H1 (cell line): ENCODE results near the gene MYOM3. TPM values are rescaled to one million over a fixed set of nuclear protein-coding genes. Genes with fewer than 3 reads are reported as not detected.

Experiments
- CTCF ChIA-PET: fragments of 300-600 bp; sonication (Branson Sonifier 250); formaldehyde crosslinking; loops from one replicate; lab custom pipeline; 2021; ENCODE audit not compliant: partially characterized antibody; lab: Charles Lee
- POLR2A ChIA-PET: fragments of 300-600 bp; sonication (Branson Sonifier 250); formaldehyde crosslinking; loops from one replicate; lab custom pipeline; 2021; ENCODE audit warnings: inconsistent platforms; ENCODE audit not compliant: partially characterized antibody; lab: Charles Lee
- DNase-seq, 2 experiments: peaks; one replicate each; pipeline versions ENCODE4 v3.0.0 to v3.0.0-alpha.2; 2010 to 2022; ENCODE audit warnings: low spot score in 2 of 2, low read depth in 1 of 2, mixed read lengths in 1 of 2
- FAIRE-seq: peaks from 2 replicates; lab custom pipeline; 2011; peaks lifted over from hg19 to GRCh38; lab: Jason Lieb, UNC
- H2AFZ ChIP-seq: 2 replicates; pipeline ENCODE4 v1.8.1; 2012; ENCODE audit warnings: low read length, inconsistent platforms
- H2AK5ac ChIP-seq: 2 replicates; pipeline ENCODE4 v1.6.1; 2013; ENCODE audit warnings: low read depth, low read length
- H2BK120ac ChIP-seq: replicated peaks from 2 replicates; pipeline ENCODE3; 2013; ENCODE audit warnings: low read depth, low read length, inconsistent platforms
- H2BK12ac ChIP-seq: 2 replicates; pipeline ENCODE4 v1.6.1; 2013; ENCODE audit warnings: low read depth, low read length
- H2BK15ac ChIP-seq: 2 replicates; pipeline ENCODE4 v1.6.1; 2013; ENCODE audit warnings: low read length
- H2BK20ac ChIP-seq: 2 replicates; pipeline ENCODE4 v1.6.1; 2013; ENCODE audit warnings: low read length
- H2BK5ac ChIP-seq: 2 replicates; pipeline ENCODE4 v1.6.1; 2013; ENCODE audit warnings: low read depth, low read length
- H3K14ac ChIP-seq: 2 replicates; pipeline ENCODE4 v1.6.1; 2013; ENCODE audit warnings: inconsistent platforms; ENCODE audit not compliant: insufficient read length
- H3K18ac ChIP-seq: 2 replicates; pipeline ENCODE4 v1.6.1; 2013; ENCODE audit warnings: low read length; ENCODE audit errors: extremely low read depth
- H3K23ac ChIP-seq: 2 replicates; pipeline ENCODE4 v1.6.1; 2013; ENCODE audit warnings: inconsistent platforms; ENCODE audit not compliant: insufficient read length
- H3K23me2 ChIP-seq: 2 replicates; pipeline ENCODE4 v1.6.1; 2013; ENCODE audit warnings: low read depth, low read length
- H3K27ac ChIP-seq: 2 replicates; pipeline ENCODE4 v1.6.1; 2011; ENCODE audit warnings: low read depth, low read length, inconsistent platforms
- H3K27me3 ChIP-seq, 4 experiments: replicated peaks in 1 of 4; 1 replicate in 1 of 4; 2 replicates in 3 of 4; pipeline versions ENCODE4 v1.6.1 to v1.8.1; 2011 to 2013; ENCODE audit warnings: low read length in 3 of 4, mild to moderate bottlenecking in 3 of 4, inconsistent platforms in 2 of 4, mixed read lengths in 2 of 4, moderate library complexity in 1 of 4; ENCODE audit not compliant: control insufficient read depth in 3 of 4, insufficient read depth in 3 of 4; ENCODE audit errors: extremely low read depth in 1 of 4
- H3K36me3 ChIP-seq, 4 experiments: 2 replicates each; pipeline versions ENCODE4 v1.6.1 to v1.8.1; 2011 to 2013; ENCODE audit warnings: mild to moderate bottlenecking in 4 of 4, low read length in 3 of 4, moderate library complexity in 2 of 4, control low read depth in 1 of 4, inconsistent platforms in 1 of 4; ENCODE audit not compliant: insufficient read depth in 4 of 4, control insufficient read depth in 2 of 4
- H3K4ac ChIP-seq: replicated peaks from 2 replicates; pipeline ENCODE3; 2013; ENCODE audit warnings: low read length, low read depth, mixed read lengths, inconsistent platforms; ENCODE audit not compliant: insufficient read length
- H3K4me1 ChIP-seq, 4 experiments: replicated peaks in 1 of 4; 1 replicate in 1 of 4; 2 replicates in 3 of 4; pipeline versions ENCODE4 v1.6.1 to v1.8.1; 2011 to 2013; ENCODE audit warnings: low read length in 3 of 4, inconsistent platforms in 2 of 4, mixed read lengths in 1 of 4; ENCODE audit not compliant: insufficient read depth in 4 of 4, control insufficient read depth in 3 of 4
- H3K4me2 ChIP-seq, 2 experiments: 2 replicates each; pipeline versions ENCODE4 v1.6.1 to v1.8.1; 2011 to 2013; ENCODE audit warnings: low read depth in 2 of 2, low read length in 2 of 2, control low read depth in 1 of 2, inconsistent platforms in 1 of 2, mild to moderate bottlenecking in 1 of 2; ENCODE audit not compliant: insufficient read depth in 1 of 2
- H3K4me3 ChIP-seq, 4 experiments: fragments of 200-600, 300-600 bp in 1 of 4; sonication (generic), shearing (Covaris generic), sonication (Bioruptor Twin) in 1 of 4; 2 replicates each; pipeline versions ENCODE4 v1.5.1 to v1.8.1; 2011 to 2016; ENCODE audit warnings: low read length in 4 of 4, low read depth in 3 of 4, control low read depth in 2 of 4, inconsistent platforms in 2 of 4, mild to moderate bottlenecking in 2 of 4, mixed read lengths in 1 of 4, moderate library complexity in 1 of 4; ENCODE audit not compliant: insufficient read depth in 2 of 4; ENCODE audit errors: extremely low read depth in 1 of 4
- H3K56ac ChIP-seq: replicated peaks from 2 replicates; pipeline ENCODE3; 2013; ENCODE audit warnings: low read depth, mild to moderate bottlenecking, mixed read lengths, low read length, inconsistent platforms; ENCODE audit not compliant: insufficient read length
- H3K79me1 ChIP-seq: 2 replicates; pipeline ENCODE4 v1.6.1; 2013; ENCODE audit warnings: low read depth, low read length, control low read depth
- H3K79me2 ChIP-seq, 2 experiments: 2 replicates each; pipeline versions ENCODE4 v1.6.1 to v1.8.1; 2012 to 2013; ENCODE audit warnings: low read length in 2 of 2, mild to moderate bottlenecking in 2 of 2, inconsistent platforms in 1 of 2; ENCODE audit not compliant: insufficient read depth in 2 of 2, control insufficient read depth in 1 of 2
- H3K9ac ChIP-seq, 4 experiments: replicated peaks in 1 of 4; 1 replicate in 1 of 4; 2 replicates in 3 of 4; pipeline versions ENCODE4 v1.6.1 to v1.8.1; 2011 to 2013; ENCODE audit warnings: low read depth in 3 of 4, low read length in 3 of 4, control low read depth in 2 of 4, mild to moderate bottlenecking in 2 of 4, moderate library complexity in 2 of 4, inconsistent platforms in 1 of 4; ENCODE audit errors: extremely low read depth in 1 of 4
- H3K9me3 ChIP-seq, 2 experiments: 2 replicates each; pipeline versions ENCODE4 v1.6.1 to v1.8.1; 2012 to 2013; ENCODE audit warnings: mild to moderate bottlenecking in 2 of 2, moderate library complexity in 2 of 2, control low read depth in 1 of 2, inconsistent platforms in 1 of 2, low read depth in 1 of 2, low read length in 1 of 2, mixed read lengths in 1 of 2; ENCODE audit not compliant: insufficient read depth in 2 of 2
- H4K20me1 ChIP-seq, 2 experiments: replicated peaks in 1 of 2; 2 replicates each; pipeline versions ENCODE3 to v1.8.1; 2011 to 2013; ENCODE audit warnings: inconsistent platforms in 2 of 2, low read length in 2 of 2, mild to moderate bottlenecking in 1 of 2; ENCODE audit not compliant: insufficient read depth in 2 of 2, control insufficient read depth in 1 of 2
- H4K5ac ChIP-seq: 2 replicates; pipeline ENCODE4 v1.6.1; 2013; ENCODE audit warnings: low read length, low read depth, mixed read lengths, inconsistent platforms; ENCODE audit not compliant: insufficient read length
- H4K8ac ChIP-seq: 2 replicates; pipeline ENCODE4 v1.8.0; 2013; ENCODE audit warnings: mild to moderate bottlenecking, moderate library complexity, low read length, inconsistent platforms; ENCODE audit not compliant: insufficient read depth; ENCODE audit errors: extremely low read depth
- H4K91ac ChIP-seq: replicated peaks from 2 replicates; pipeline ENCODE3; 2013; ENCODE audit warnings: low read length, mixed read lengths, inconsistent platforms; ENCODE audit not compliant: insufficient read length
- CREB1 ChIP-seq: IDR thresholded peaks from 2 replicates; pipeline ENCODE4 v1.6.1; 2012; ENCODE audit warnings: inconsistent platforms
- CTCF ChIP-seq, 3 experiments: IDR thresholded peaks; 1 replicate in 2 of 3; 2 replicates in 1 of 3; pipeline versions ENCODE4 v1.5.1 to v1.6.1; 2011; ENCODE audit warnings: low read length in 3 of 3, mild to moderate bottlenecking in 3 of 3, inconsistent platforms in 2 of 3, low read depth in 1 of 3, moderate library complexity in 1 of 3; ENCODE audit not compliant: insufficient read depth in 1 of 3; ENCODE audit errors: control extremely low read depth in 1 of 3
- HDAC2 ChIP-seq, 2 experiments: fragments of 300-600 bp in 1 of 2; sonication (generic) in 1 of 2; IDR thresholded peaks; 2 replicates each; pipeline ENCODE4 v1.6.1; 2011 to 2012; ENCODE audit warnings: low read depth in 2 of 2, low read length in 2 of 2, mild to moderate bottlenecking in 2 of 2, moderate library complexity in 2 of 2, borderline replicate concordance in 1 of 2, inconsistent platforms in 1 of 2
- MAFK ChIP-seq: IDR thresholded peaks from 2 replicates; pipeline ENCODE4 v1.6.1; 2012; ENCODE audit warnings: low read depth, mild to moderate bottlenecking, improper control_type of control experiment, low read length
- NRF1 ChIP-seq: IDR thresholded peaks from 2 replicates; pipeline ENCODE4 v1.6.1; 2011; ENCODE audit warnings: mild to moderate bottlenecking, low read depth, low read length, improper control_type of control experiment
- POLR2A ChIP-seq, 2 experiments: IDR thresholded peaks; 1 replicate in 1 of 2; 2 replicates in 1 of 2; pipeline ENCODE4 v1.6.1; 2011; ENCODE audit warnings: low read depth in 2 of 2, low read length in 2 of 2, mild to moderate bottlenecking in 2 of 2; ENCODE audit errors: control extremely low read depth in 1 of 2
- SAP30 ChIP-seq: fragments of 300-600 bp; sonication (generic); IDR thresholded peaks from 2 replicates; pipeline ENCODE4 v1.7.1; 2012; ENCODE audit warnings: low read length, moderate library complexity, mild to moderate bottlenecking, inconsistent platforms; ENCODE audit not compliant: insufficient read depth, insufficient replicate concordance
- SP4 ChIP-seq: IDR thresholded peaks from 2 replicates; pipeline ENCODE4 v1.6.1; 2012; ENCODE audit warnings: low read length, inconsistent platforms
- TAF1 ChIP-seq: IDR thresholded peaks from 2 replicates; pipeline ENCODE4 v1.6.1; 2011; ENCODE audit warnings: mild to moderate bottlenecking, low read depth, low read length
- WGBS, 2 experiments: shearing (Covaris generic) in 1 of 2; methylation state at CpG; one replicate each; pipeline versions ENCODE4 v1.1.6 to v1.1.7; 2013 to 2015; ENCODE audit warnings: low lambda C conversion rate in 2 of 2, mixed read lengths in 2 of 2, inconsistent platforms in 1 of 2, low coverage in 1 of 2, missing lambda C conversion rate in 1 of 2; ENCODE audit not compliant: insufficient replicate concordance in 2 of 2, insufficient coverage in 1 of 2, insufficient read length in 1 of 2; ENCODE audit errors: extremely low coverage in 1 of 2, missing lambda C conversion rate in 1 of 2; 5-methylcytosine and 5-hydroxymethylcytosine counted together
- polyA plus RNA-seq, 7 experiments: library from polyadenylated mRNA; depleted of rRNA in 3 of 7; stranded (reverse) in 5 of 7; unstranded in 2 of 7; fragments of >200 nt in 5 of 7; fragments of 200-250 nt in 2 of 7; gene quantifications; 1 replicate in 5 of 7; 2 replicates in 1 of 7; 4 replicates in 1 of 7; pipeline versions ENCODE4 v1.2.1 to v1.2.3, GENCODE V29; 2011 to 2013; ENCODE audit warnings: missing spikeins in 2 of 7, mixed read lengths in 2 of 7
- total RNA-seq: library from RNA; stranded (reverse); fragmentation: NEBNext Ultra II Directional; extraction: Animal tissue kit (Norgen Biotek cat#: 25700); gene quantifications from 2 replicates; pipeline ENCODE4 v1.2.1, GENCODE V29; 2021

The MYOM3 gene
- total and polyA plus RNA-seq, 2 of the 8 experiments (the other 6 are each of a cell fraction or from before 2014, with no cell fraction given): 0.08 to 0.09 TPM

DNA sequence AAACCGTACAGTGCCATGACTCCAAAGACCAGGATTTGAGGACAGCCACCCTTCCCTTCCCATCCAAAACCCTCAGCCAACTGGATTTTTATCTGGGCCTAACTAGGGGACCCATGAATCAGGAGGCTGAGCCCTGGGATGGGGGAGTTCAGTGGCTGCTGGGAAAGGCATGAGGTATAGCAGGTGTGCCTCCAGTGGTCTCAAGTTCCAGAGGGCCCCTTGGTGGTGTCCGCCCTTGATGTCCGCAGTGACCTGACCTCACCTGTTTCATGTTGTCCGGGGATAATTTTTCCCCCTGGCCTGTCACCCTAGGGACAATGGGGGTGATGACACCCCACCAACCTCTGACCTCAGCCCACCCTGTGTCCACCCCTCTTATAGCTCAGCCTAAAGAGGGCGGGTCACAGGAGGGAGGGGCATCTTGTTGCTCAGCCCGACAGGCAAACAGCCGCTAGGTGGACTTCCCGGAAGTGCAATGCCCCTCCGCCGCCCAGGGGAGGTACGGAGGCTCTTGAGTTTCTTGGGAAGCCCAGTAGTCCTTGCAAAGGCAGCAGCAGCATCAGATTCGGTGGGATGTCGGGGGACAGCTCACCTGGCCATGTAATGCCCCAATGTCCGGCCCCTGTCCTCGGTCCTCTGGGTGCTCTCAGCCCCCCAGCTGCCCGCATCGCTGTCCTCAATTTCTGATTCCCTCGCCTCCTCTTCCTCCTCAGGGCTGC is 44.8 kb upstream of the MYOM3 start:
- H4K20me1 ChIP-seq: peaks cover 0 to 10% of the 10 kb centered on the region in 2 experiments
- H3K4me3 ChIP-seq: no peak overlapping the region
- peaks cover 3 to 16% (median 10%) of the 10 kb centered on the region in 4 experiments for H3K4me1 ChIP-seq
- no peaks in the 10 kb centered on the region for H3K9me3 ChIP-seq
- H2BK15ac ChIP-seq: no peak overlapping the region
- H3K14ac ChIP-seq: no peak overlapping the region
- no peak for FAIRE-seq
- peaks cover 0 to 6% of the 10 kb centered on the region in 2 experiments; a peak in 1 of 4 replicates for H3K79me2 ChIP-seq
- no peaks in the 10 kb centered on the region for H3K27me3 ChIP-seq
- no peak overlapping the region for H4K5ac ChIP-seq
- WGBS, 2 experiments: 91% methylated on average over 18 of the region's 18 CpGs; no CpG with 5 or more reads in 1 of the 2 experiments
- H3K79me1 ChIP-seq: no peaks in the 10 kb centered on the region
- H4K91ac ChIP-seq: no peak overlapping the region
- H3K23ac ChIP-seq: no peak overlapping the region
- no peak overlapping the region for H3K4me2 ChIP-seq
- H2AFZ ChIP-seq: no peak overlapping the region
- no peak overlapping the region for H2BK20ac ChIP-seq
- no peak overlapping the region for H3K56ac ChIP-seq
- H2BK12ac ChIP-seq: no peak overlapping the region
- H4K8ac ChIP-seq: no peak overlapping the region; the same call in 1 of the 2 replicates
- H3K23me2 ChIP-seq: no peaks in the 10 kb centered on the region
- ChIA-PET POLR2A (interaction anchor here (1.8 to 7.2 kb wide), 3 partner anchors 23 to 31 kb away, joined by 4 to 82 read pairs (median 6); partner anchors contain the start of gene IFNLR1), CTCF (interaction anchor here (0.6 to 10.9 kb wide), 13 partner anchors 9 to 165 kb away, joined by 3 to 85 read pairs (median 7); partner anchors contain the start of genes IFNLR1 and IL22RA1)
- no peak overlapping the region for H3K27ac ChIP-seq
- peaks cover 4 to 24% (median 10%) of the 10 kb centered on the region in 4 experiments; a peak in 6 of 8 replicates for H3K36me3 ChIP-seq
- H3K9ac ChIP-seq: no peak overlapping the region
- no peak for DNase-seq
- H3K18ac ChIP-seq: no peak overlapping the region
- no peak overlapping the region for H2BK120ac ChIP-seq
- H2AK5ac ChIP-seq: no peak overlapping the region
- no peak overlapping the region for H2BK5ac ChIP-seq
- no peak overlapping the region for H3K4ac ChIP-seq
- TF ChIP-seq CTCF (IDR thresholded peaks at IDR 0.05; ENCODE audit: control extremely low read depth in 1 of 3, insufficient read depth in 1 of 3, low read depth in 1 of 3, low read length in 3 of 3) (no peak), POLR2A (IDR thresholded peaks at IDR 0.05; ENCODE audit: control extremely low read depth in 1 of 2, low read depth in 2 of 2, low read length in 2 of 2) (no peak), HDAC2 (IDR thresholded peaks at IDR 0.05; ENCODE audit: borderline replicate concordance in 1 of 2, low read depth in 2 of 2, low read length in 2 of 2) (no peak), CREB1 (no peak), MAFK (no peak), SP4 (no peak), SAP30 (no peak), TAF1 (no peak), NRF1 (no peak)
